ENCODE measurements around the gene CLCN7. TPM values are rescaled to one million over a fixed set of nuclear protein-coding genes. Genes with fewer than 3 reads are reported as not detected.

The CLCN7 gene
- total and polyA plus RNA-seq, 2 of the 13 experiments (the other 11 are each of a cell fraction or from before 2014, with no cell fraction given), result 24.6 to 25.1 TPM

GRCh38 chr16:1474796-1475551, at the start of gene CLCN7 (continued):
- TF ChIP-seq REL (CRISPR knock-in tag; conservative IDR thresholded peaks at IDR 0.05) (peak; percentile 76; the same call in 1 of the 2 replicates), PBX2 (CRISPR knock-in tag; IDR thresholded peaks at IDR 0.05) (no peak), ZNF792 (CRISPR knock-in tag; IDR thresholded peaks at IDR 0.05) (peak; percentile 63; the same call in 1 of the 2 replicates), HNRNPUL1 (IDR thresholded peaks at IDR 0.05; ENCODE audit: low read depth, low read length) (no peak), HNF1A (IDR thresholded peaks at IDR 0.05; ENCODE audit: low read depth) (no peak), HNF1A (CRISPR knock-in tag; IDR thresholded peaks at IDR 0.05; ENCODE audit: borderline replicate concordance) (0 out of 2 replicates have a peak, but pooled peaks have one; percentile 59), ZNF362 (CRISPR knock-in tag; IDR thresholded peaks at IDR 0.05; ENCODE audit: borderline replicate concordance) (no peak; the same call in 1 of the 2 replicates), ZSCAN9 (CRISPR knock-in tag; IDR thresholded peaks at IDR 0.05; ENCODE audit: borderline replicate concordance) (peak; percentile 95), ZBTB46 (CRISPR knock-in tag; IDR thresholded peaks at IDR 0.05; ENCODE audit: borderline replicate concordance) (no peak), ZNF879 (CRISPR knock-in tag; IDR thresholded peaks at IDR 0.05) (peak; percentile 60; the same call in 1 of the 2 replicates), ZC3H4 (CRISPR knock-in tag; IDR thresholded peaks at IDR 0.05; ENCODE audit: borderline replicate concordance) (no peak), NR3C1 (CRISPR knock-in tag; IDR thresholded peaks at IDR 0.05) (no peak), ATRX (CRISPR knock-in tag; IDR thresholded peaks at IDR 0.05; ENCODE audit: borderline replicate concordance) (no peak), NFIB (CRISPR knock-in tag; IDR thresholded peaks at IDR 0.05; ENCODE audit: borderline replicate concordance) (no peak), CREB3 (CRISPR knock-in tag; IDR thresholded peaks at IDR 0.05) (peak; percentile 97), GFI1 (CRISPR knock-in tag; IDR thresholded peaks at IDR 0.05; ENCODE audit: borderline replicate concordance) (no peak; the same call in 1 of the 2 replicates), PHF5A (CRISPR knock-in tag; IDR thresholded peaks at IDR 0.05; ENCODE audit: low read depth, unreplicated experiment) (no peak), ZNF737 (CRISPR knock-in tag; IDR thresholded peaks at IDR 0.05; ENCODE audit: borderline replicate concordance) (no peak), HOXA9 (CRISPR knock-in tag; IDR thresholded peaks at IDR 0.05; ENCODE audit: borderline replicate concordance) (peak; percentile 95; the same call in 1 of the 2 replicates), NONO (IDR thresholded peaks at IDR 0.05) (no peak), NONO (CRISPR knock-in tag; conservative IDR thresholded peaks at IDR 0.05) (peak; percentile 77)
